Measurements from ENCODE around the gene SLC6A12.
"Not testable (repeated sequence)": the region's sequence is repeated elsewhere in the genome, so short reads cannot be mapped to it uniquely, and the experiment has no call there.

The SLC6A12 gene

GRCh38 chr12:214003-214741, at the start of gene SLC6A12:
SLC6A12 (minus strand) TSS chr12:214157; CDS start chr12:209986, 4,171 bp downstream.
- no peak for DNase-seq

- no peak for DNase-seq
Measured at GRCh38 chr12:263574-263973, 49.6 kb upstream of the SLC6A12 start.

- DNase-seq, result no peak
Measured at GRCh38 chr12:262817-263216, 48.9 kb upstream of the SLC6A12 start, which contains the start of gene SLC6A13. SLC6A13 (minus strand) TSS chr12:262836; CDS start chr12:260052, 2,784 bp downstream.

GRCh38 chr12:262113-262512, 48.2 kb upstream of the SLC6A12 start:
- DNase-seq, result no peak

- DNase-seq, result no peak
Measured at GRCh38 chr12:257521-258321, 43.8 kb upstream of the SLC6A12 start.

- DNase-seq, result no peak
Measured at GRCh38 chr12:256958-257357, 43.0 kb upstream of the SLC6A12 start.

GRCh38 chr12:256225-256624, 42.3 kb upstream of the SLC6A12 start:
- no peak for DNase-seq

GRCh38 chr12:254912-255311, 41.0 kb upstream of the SLC6A12 start:
- DNase-seq, result no peak

- no peak for DNase-seq
Measured at GRCh38 chr12:254039-254438, 40.1 kb upstream of the SLC6A12 start.

GRCh38 chr12:253116-253831, 39.3 kb upstream of the SLC6A12 start:
- DNase-seq, result no peak

- no peak for DNase-seq
Measured at GRCh38 chr12:252636-253035, 38.7 kb upstream of the SLC6A12 start.

GRCh38 chr12:247271-247670, 33.3 kb upstream of the SLC6A12 start:
- no peak for DNase-seq

- no peak for DNase-seq
Measured at GRCh38 chr12:243381-243780, 29.4 kb upstream of the SLC6A12 start.

- no peak for DNase-seq
Measured at GRCh38 chr12:242496-242895, 28.5 kb upstream of the SLC6A12 start.

GRCh38 chr12:241266-241665, 27.3 kb upstream of the SLC6A12 start:
- no peak for DNase-seq

GRCh38 chr12:240566-240965, 26.6 kb upstream of the SLC6A12 start:
- DNase-seq, result no peak

- no peak for DNase-seq
Measured at GRCh38 chr12:238736-239398, 24.9 kb upstream of the SLC6A12 start.

- no peak for DNase-seq
Measured at GRCh38 chr12:238116-238515, 24.2 kb upstream of the SLC6A12 start.

- no peak for DNase-seq
Measured at GRCh38 chr12:237026-237815, 23.3 kb upstream of the SLC6A12 start.

GRCh38 chr12:236445-236844, 22.5 kb upstream of the SLC6A12 start:
- no peak for DNase-seq

- DNase-seq, result not testable (repeated sequence)
Measured at GRCh38 chr12:235967-236366, 22.0 kb upstream of the SLC6A12 start.

GRCh38 chr12:234891-235415, 21.0 kb upstream of the SLC6A12 start:
- no peak for DNase-seq
